ENCODE data around the gene FOXP1. TPM values are rescaled to one million over a fixed set of nuclear protein-coding genes. Genes with fewer than 3 reads are reported as not detected.
A peak's percentile ranks its signal among the peaks of the same experiment; 100 is the strongest.

Gene FOXP1
- total and polyA plus RNA-seq, 2 experiments from 2014 or later = 76.8 to 99.8 TPM

DNA sequence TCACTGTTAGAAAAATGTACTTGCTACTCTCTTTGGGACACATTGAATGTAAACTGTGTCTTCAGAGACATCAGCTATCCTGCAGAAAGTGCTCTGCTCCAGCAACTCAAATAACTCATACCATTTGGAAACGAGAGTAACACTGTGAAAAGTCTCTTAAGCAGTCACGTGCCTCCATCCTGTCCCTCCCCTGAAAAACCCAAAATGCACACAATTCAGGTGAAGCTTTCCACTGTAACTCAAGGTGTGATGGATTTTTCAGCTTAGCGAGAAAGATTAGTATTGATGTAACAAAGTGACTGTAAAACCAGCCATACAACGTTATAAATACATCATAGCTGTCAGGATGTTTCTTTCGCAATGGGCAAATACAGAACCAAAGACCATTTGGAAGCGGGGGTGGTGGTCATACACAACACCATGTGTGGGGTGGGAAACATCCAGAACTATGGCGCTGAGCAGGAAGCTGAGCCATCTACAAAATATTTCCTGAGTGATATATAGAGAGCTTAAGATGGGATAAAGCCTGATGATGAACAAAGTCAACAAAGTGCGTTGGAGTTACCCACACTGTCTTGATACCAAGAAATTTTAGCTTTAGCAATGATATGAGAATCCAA lies 332.3 kb downstream of the FOXP1 start:
- Histone ChIP-seq H3K9me3 (ENCODE audit: low read depth) (no peaks in the 10 kb centered on the region), H3K4me3 (no peak overlapping the region), H4K20me1 (ENCODE audit: insufficient read depth, poor library complexity, severe bottlenecking) (no peaks in the 10 kb centered on the region), H2AFZ (no peak overlapping the region), H3K4me2 (no peak overlapping the region), H3K9me2 (replicated peaks; ENCODE audit: insufficient read depth) (no peaks in the 10 kb centered on the region), H3K27ac (peak overlapping the region; percentile 76), H3K4me1 (ENCODE audit: insufficient read depth) (peaks cover 31% of the 10 kb centered on the region), H3K79me2 (peaks cover 61% of the 10 kb centered on the region), H3K36me3 (replicated peaks; ENCODE audit: insufficient read depth, low read depth) (no peaks in the 10 kb centered on the region), H3K27me3 (no peaks in the 10 kb centered on the region)
- DNase-seq (ENCODE audit: low spot score) = no peak
- TF ChIP-seq EZH2 (IDR thresholded peaks at IDR 0.05; ENCODE audit: borderline replicate concordance) = no peak
- TF ChIP-seq, protein P1, sequence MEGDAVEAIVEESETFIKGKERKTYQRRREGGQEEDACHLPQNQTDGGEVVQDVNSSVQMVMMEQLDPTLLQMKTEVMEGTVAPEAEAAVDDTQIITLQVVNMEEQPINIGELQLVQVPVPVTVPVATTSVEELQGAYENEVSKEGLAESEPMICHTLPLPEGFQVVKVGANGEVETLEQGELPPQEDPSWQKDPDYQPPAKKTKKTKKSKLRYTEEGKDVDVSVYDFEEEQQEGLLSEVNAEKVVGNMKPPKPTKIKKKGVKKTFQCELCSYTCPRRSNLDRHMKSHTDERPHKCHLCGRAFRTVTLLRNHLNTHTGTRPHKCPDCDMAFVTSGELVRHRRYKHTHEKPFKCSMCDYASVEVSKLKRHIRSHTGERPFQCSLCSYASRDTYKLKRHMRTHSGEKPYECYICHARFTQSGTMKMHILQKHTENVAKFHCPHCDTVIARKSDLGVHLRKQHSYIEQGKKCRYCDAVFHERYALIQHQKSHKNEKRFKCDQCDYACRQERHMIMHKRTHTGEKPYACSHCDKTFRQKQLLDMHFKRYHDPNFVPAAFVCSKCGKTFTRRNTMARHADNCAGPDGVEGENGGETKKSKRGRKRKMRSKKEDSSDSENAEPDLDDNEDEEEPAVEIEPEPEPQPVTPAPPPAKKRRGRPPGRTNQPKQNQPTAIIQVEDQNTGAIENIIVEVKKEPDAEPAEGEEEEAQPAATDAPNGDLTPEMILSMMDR (IDR thresholded peaks at IDR 0.05; ENCODE audit: poor library complexity) = no peak
- TF ChIP-seq EZH2phosphoT487 (IDR thresholded peaks at IDR 0.05; ENCODE audit: low read depth, severe bottlenecking, unreplicated experiment) = no peak
- 54% methylated on average over 8 of the region's 8 CpGs for WGBS (ENCODE audit: low lambda C conversion rate, missing lambda C conversion rate)

DNA sequence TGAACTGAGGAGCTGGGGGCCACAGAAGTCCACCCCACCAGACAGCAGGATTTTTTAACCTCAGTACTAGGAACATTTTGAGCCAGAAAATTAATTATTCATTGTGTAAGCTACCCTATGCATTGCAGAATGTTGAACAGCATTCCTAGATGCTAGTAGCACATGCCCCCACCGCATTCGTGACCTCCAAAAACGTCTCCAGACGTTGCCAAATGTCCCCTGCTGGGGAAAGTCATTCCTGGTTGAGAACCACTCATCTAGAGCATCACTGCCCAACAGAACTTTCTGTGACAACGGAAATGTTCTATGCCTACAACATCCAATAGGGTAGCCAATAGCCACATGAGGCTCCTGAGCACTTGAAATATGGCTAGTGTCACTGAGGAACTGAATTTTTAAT lies 333.5 kb downstream of the FOXP1 start:
- Histone ChIP-seq H3K4me2 (no peak overlapping the region), H4K20me1 (ENCODE audit: insufficient read depth, poor library complexity, severe bottlenecking) (no peaks in the 10 kb centered on the region), H3K79me2 (peaks cover 63% of the 10 kb centered on the region), H3K9me2 (replicated peaks; ENCODE audit: insufficient read depth) (no peaks in the 10 kb centered on the region), H3K36me3 (replicated peaks; ENCODE audit: insufficient read depth, low read depth) (no peaks in the 10 kb centered on the region), H3K9me3 (ENCODE audit: low read depth) (no peaks in the 10 kb centered on the region), H3K27me3 (no peaks in the 10 kb centered on the region), H2AFZ (no peak overlapping the region), H3K4me3 (no peak overlapping the region), H3K27ac (no peak overlapping the region), H3K4me1 (ENCODE audit: insufficient read depth) (peaks cover 41% of the 10 kb centered on the region)
- TF ChIP-seq EZH2 (IDR thresholded peaks at IDR 0.05; ENCODE audit: borderline replicate concordance) (no peak), EZH2phosphoT487 (IDR thresholded peaks at IDR 0.05; ENCODE audit: low read depth, severe bottlenecking, unreplicated experiment) (no peak)
- TF ChIP-seq, protein P1 (IDR thresholded peaks at IDR 0.05; ENCODE audit: poor library complexity) = no peak
- DNase-seq (ENCODE audit: low spot score) = no peak
- 89% methylated on average over 5 of the region's 5 CpGs for WGBS (ENCODE audit: low lambda C conversion rate, missing lambda C conversion rate)

DNA sequence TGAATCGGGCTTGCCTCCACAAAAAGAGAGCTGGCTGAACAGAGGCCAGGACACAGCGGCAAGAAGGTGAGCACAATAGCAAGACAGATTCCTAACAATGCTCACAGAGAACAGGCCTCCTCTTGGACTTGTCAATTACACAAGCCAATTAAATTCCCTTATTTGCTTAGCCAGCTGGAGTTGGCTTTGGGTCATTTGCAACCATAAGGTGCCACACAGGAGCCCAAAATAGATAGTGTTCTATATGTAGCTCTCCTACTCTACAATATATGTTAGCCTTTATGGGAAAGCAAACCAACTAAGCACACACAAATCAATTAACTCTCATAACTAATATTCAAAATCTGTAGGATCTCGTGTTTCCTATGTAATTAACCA lies 335.6 kb downstream of the FOXP1 start:
- no peak overlapping the region for H3K27ac ChIP-seq
- H3K4me2 ChIP-seq = no peak overlapping the region

More for the DNA sequence above, 335.6 kb downstream of the FOXP1 start:
- peaks cover 72% of the 10 kb centered on the region for H3K79me2 ChIP-seq
- peaks cover 45% of the 10 kb centered on the region for H3K4me1 ChIP-seq (ENCODE audit: insufficient read depth)
- H3K4me3 ChIP-seq = no peak overlapping the region
- no peaks in the 10 kb centered on the region for H3K36me3 ChIP-seq (replicated peaks; ENCODE audit: insufficient read depth, low read depth)
- no peak overlapping the region for H2AFZ ChIP-seq
- no peaks in the 10 kb centered on the region for H4K20me1 ChIP-seq (ENCODE audit: insufficient read depth, poor library complexity, severe bottlenecking)
- H3K27me3 ChIP-seq = no peaks in the 10 kb centered on the region
- H3K9me3 ChIP-seq (ENCODE audit: low read depth) = no peaks in the 10 kb centered on the region
- no peak for TF ChIP-seq EZH2 (IDR thresholded peaks at IDR 0.05; ENCODE audit: borderline replicate concordance)
- TF ChIP-seq, protein P1 (IDR thresholded peaks at IDR 0.05; ENCODE audit: poor library complexity) = no peak
- no peak for TF ChIP-seq EZH2phosphoT487 (IDR thresholded peaks at IDR 0.05; ENCODE audit: low read depth, severe bottlenecking, unreplicated experiment)
- no peaks in the 10 kb centered on the region for H3K9me2 ChIP-seq (replicated peaks; ENCODE audit: insufficient read depth)
- no peak for DNase-seq (ENCODE audit: low spot score)
- 97% methylated on average over 3 of the region's 3 CpGs for WGBS (ENCODE audit: low lambda C conversion rate, missing lambda C conversion rate)
